H54 (cell line): ENCODE data around the gene ARHGEF12.
A peak's percentile ranks its signal among the peaks of the same experiment; 100 is the strongest.
"Not testable (repeated sequence)": the region's sequence is repeated elsewhere in the genome, so short reads cannot be mapped to it uniquely, and the experiment has no call there.

Experiments used
- DNase-seq: peaks from one replicate; pipeline ENCODE4 v3.0.0; 2011; ENCODE audit warnings: low spot score, mixed read lengths; ENCODE audit not compliant: insufficient read length
- FAIRE-seq: peaks from 3 replicates; lab custom pipeline; 2011; peaks lifted over from hg19 to GRCh38; lab: Jason Lieb, UNC
- POLR2A ChIP-seq: IDR thresholded peaks from 2 replicates; pipeline ENCODE4 v1.6.1; 2011; ENCODE audit warnings: low read depth, mild to moderate bottlenecking, low read length

Gene ARHGEF12

DNA sequence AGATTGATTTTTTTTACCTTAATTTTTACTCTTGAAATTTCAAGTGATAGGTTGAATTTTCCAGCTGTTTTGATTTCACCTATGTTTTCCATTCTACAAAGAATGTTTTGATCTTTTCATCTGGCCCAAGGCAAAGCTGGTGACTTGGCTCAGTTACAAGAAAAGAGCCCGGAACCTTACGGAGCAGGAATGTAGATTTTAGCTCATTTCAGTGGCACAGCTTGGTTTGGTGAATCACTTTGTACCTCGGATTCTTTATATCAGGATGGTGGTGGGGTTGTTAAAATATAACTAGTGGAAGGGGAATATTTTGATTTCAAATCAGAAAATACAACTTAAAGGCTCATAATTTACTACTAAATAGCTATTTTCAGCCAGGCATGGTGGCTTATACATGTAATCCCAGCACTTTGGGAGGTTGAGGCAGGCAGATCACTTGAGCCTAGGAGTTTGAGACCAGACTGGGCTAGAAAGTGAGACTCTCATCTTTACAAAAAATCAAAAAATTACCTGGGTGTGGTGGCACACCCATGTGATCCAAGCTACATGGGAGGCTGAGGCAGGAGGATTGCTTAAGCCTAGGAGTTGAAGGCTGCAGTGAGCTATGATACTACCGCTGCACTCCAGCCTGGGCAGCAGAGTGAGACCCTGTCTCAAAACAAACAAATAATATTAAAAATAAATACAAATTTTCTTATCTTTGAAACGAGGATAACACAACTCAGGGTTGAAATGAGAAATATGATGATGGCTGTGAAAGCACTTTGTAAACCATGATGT lies 166.0 kb downstream of the ARHGEF12 start:
- no peak for TF ChIP-seq POLR2A
- DNase-seq (no peak), FAIRE-seq (no peak)

DNA sequence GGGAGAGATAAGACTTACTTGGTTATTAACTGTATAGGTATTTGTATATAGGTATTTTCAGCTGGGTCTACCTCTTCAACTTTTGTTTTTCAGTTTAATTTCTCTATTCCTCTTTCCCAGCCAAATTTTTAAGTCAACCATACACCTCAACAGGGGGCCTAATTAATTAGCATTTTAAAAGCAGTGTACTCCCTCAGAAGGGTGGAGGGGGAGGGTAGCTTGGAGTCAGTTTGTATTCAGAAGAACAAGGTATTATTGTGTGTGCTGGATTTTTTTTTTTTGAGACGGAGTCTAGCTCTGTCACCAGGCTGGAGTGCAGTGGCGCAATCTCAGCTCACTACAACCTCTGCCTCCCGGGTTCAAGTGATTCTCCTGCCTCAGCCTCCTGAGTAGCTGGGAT lies 167.3 kb downstream of the ARHGEF12 start:
- DNase-seq, FAIRE-seq: not testable (repeated sequence)

DNA sequence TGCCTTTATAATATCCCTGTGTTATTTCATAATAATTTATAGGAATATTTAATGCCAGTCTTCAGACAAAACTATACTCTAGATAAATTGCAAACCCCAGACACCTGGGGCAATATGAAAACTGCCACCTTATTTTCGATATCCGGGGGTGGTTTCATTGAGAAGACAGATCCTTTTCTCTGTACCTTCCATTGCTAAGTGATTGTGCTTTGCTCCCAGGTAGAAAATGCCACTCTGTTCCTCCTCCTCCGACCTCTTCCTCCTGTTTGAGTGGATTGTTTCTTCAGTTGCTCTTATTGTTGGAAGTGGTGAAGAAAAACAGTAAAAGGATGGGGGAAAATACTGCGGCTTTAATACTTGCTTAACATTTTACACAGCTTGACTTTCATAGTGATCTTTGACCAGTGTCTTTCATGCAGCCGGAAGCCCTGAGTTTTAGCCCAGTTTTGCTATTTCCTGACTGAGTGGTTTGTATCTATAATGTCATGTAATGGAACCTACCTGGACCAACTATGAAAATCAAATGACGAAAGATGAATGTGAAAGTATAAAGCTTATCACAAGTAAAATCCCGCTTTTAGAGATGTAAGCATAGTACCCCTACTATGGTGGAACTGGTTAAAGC lies 169.7 kb downstream of the ARHGEF12 start:
- DNase-seq (no peak), FAIRE-seq (no peak)

DNA sequence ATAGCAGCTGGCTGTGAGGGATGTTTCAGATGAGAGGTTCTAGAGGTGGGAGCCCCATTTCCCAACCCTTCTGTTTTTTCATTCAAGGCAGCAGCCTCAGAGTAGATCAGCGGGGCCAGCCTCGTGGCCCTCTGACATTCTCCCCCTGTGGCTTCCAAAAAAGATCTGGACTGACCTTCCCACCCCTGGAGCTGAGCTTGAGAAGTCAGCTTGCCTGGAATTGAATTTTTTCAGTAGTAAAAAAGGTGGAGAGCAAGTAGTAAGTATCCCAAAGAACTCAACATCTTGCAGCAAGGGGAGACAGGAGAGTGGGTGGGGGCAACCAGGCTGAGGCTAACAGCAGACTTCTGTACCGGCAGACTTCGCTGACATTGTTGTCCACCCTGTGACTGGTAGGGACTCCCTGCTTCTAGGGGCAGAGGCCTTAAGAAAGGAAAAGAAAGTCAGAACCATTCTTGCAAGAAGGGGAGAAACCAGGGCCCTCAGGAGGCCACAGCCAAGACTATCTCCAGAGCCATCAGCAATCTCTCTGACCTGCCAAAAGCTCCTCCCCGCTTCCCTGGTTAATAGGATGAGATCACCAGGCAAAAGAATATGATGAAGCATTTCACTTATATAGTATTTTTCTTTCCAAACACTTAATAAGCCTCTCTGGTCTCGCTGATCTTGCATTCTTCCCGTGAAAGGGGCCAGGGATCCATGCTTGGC lies 173.3 kb downstream of the ARHGEF12 start:
- no peak for TF ChIP-seq POLR2A
- DNase-seq (no peak), FAIRE-seq (no peak)

More for the DNA sequence above, 169.7 kb downstream of the ARHGEF12 start:
- no peak for TF ChIP-seq POLR2A

DNA sequence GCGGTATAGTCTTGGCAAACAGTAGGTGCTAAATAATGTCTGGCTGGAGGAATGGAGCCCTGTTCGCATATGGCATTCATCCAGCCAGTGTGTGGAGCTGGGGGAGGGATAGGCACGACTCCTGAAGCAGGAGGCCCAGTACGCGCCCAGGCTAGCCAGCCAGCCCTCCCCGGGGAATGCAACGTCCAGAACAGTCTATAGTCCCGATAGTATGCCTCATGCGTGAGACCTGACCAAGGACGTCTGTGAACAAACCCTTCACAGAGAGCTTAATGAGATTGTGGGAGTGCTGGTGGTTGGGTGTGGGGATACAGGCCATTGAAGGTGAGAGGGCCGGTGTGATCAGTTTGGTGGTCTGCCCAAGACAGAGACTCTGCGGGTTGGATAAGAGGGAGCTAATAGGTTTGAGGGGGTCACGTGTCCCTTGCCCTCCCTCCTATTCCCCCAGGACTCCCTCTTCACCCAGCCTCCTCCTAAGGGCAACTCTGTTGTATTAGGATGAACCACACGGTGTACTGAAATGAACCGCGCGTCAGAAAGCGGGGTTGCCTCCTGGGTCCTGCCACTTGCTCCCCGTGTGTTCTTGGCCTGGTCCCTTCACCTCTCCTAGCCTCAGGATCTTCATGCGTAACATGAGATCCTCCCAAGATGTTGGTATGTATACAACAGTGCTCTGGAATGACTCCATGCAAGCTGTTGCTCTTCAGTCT lies 174.3 kb downstream of the ARHGEF12 start:
- TF ChIP-seq POLR2A, result no peak
- DNase-seq, result no peak

DNA sequence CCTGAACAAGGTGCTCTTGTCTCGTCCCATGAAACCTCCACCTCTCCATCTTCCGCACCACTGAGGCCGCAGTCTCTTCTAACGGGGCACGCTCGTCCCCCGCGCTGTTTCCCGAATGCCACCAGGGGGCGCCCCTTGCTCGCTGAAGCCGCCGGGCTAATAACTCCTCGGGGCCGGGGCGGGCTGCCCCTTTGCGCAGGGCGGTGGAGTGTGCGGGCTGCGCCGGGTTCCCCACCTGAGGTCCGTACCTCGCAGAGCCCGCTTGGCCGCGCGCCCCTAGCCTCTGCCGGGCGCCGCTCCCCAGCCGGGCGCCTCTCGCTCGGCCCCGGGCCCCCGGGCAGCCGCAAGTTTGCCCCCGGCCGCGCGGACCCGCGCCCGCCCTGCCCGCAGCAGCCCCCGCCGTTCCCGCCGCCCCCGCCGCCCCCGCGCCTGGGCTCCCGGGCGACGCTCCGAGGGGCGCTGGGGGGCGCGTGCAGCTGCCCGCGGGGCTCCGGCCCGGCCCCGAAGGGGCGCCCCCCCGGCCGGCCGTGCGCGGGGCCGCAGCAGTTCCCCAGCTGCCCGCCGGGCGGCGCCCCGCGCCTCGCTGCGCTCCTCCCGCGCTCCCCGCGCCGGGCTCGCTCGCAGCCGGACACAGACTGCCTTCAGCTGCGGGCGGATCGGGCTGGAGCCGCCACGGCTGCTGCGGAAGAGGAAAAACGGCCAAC lies 175.1 kb downstream of the ARHGEF12 start, which contains the start of gene GRIK4:
TSS of gene GRIK4 (plus strand) at position 633 of the 704 bp plus-strand sequence. CDS start 148,571 bp downstream, outside the sequence.
- FAIRE-seq (no peak), DNase-seq (peak; percentile 78)
- TF ChIP-seq POLR2A, result no peak

More for the DNA sequence above, 174.3 kb downstream of the ARHGEF12 start:
- FAIRE-seq, result no peak

DNA sequence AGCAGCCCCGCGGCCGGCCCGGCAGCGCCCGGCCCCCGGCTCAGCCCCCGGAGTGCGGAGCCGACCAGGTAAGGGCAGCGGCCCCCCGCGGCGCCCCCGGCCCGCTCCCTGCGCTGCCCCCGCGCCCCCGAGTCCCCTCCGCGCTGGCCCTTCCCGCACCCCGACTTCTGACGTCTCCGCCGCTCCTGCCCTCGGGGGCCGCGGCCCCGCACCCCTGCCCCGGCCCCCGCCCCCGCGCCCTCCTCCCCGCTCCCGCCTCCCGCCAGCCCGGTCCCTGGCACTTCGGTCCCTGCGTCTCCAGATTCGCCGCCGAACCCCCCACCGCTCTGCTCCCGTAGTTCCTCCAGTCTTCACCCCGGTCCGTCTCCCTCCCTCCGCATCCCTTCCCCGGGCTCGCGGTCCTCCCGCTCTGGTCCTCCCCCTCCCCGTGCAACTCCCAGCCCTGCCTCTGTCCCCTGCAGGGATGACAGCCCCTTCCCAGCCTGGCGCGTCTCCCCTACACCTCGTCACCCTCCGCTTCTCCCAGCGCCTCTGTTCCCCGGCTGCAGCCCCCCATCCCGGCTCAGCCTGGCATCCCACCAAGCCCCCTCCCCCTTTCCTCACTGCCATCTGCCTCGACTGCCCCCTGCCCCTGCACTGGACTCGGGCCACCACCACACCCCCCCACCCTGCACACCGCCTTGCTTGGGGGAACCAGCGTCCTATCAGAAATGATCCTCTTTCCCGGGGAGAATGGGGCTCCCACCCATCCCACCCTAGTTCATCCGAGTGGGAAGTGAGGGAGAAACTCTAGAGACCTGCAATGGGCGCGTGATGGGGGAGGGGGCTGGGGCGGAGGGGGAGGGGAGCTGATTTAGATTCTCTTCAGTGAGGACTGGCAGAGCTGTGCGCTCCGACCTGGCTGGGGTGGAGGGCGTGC lies 175.9 kb downstream of the ARHGEF12 start:
- FAIRE-seq, result no peak
- no peak for TF ChIP-seq POLR2A

DNA sequence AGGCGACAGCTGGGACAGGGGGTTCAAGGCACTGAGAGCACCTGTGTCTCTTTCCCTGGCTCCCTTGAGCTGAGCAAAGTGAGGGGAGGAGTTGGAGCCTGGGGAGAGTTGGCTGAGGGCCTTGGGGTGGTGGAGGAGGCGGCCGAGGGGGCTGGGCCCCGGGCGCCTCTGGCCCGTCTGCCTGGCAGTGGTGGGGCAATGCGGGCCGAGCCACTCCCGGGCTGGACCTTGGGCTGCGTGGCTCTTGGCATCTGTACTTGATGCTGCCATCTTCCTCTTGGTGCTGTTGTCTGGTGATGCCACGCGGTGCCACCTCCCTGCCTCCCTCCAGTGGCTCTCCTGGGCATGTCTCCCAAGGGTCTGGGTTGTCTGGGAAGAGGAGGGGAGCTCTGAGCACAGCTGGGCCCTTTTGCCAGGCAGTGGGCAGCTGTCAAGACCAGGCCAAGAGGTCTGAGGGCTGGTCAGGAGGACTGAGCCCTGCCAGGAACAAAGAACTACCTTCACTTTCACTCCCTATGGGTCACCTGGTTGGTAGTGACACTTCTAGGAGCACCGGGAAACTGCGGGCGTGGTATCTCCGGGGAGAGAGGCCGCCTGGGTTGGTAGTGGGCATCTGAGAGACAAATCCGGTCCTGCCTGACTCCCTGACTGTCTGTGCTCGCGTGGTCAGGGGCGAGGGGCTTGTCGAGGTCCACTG lies 176.7 kb downstream of the ARHGEF12 start:
- FAIRE-seq (no peak), DNase-seq (no peak)
- no peak for TF ChIP-seq POLR2A

More for the DNA sequence above, 175.9 kb downstream of the ARHGEF12 start:
- DNase-seq, result no peak

DNA sequence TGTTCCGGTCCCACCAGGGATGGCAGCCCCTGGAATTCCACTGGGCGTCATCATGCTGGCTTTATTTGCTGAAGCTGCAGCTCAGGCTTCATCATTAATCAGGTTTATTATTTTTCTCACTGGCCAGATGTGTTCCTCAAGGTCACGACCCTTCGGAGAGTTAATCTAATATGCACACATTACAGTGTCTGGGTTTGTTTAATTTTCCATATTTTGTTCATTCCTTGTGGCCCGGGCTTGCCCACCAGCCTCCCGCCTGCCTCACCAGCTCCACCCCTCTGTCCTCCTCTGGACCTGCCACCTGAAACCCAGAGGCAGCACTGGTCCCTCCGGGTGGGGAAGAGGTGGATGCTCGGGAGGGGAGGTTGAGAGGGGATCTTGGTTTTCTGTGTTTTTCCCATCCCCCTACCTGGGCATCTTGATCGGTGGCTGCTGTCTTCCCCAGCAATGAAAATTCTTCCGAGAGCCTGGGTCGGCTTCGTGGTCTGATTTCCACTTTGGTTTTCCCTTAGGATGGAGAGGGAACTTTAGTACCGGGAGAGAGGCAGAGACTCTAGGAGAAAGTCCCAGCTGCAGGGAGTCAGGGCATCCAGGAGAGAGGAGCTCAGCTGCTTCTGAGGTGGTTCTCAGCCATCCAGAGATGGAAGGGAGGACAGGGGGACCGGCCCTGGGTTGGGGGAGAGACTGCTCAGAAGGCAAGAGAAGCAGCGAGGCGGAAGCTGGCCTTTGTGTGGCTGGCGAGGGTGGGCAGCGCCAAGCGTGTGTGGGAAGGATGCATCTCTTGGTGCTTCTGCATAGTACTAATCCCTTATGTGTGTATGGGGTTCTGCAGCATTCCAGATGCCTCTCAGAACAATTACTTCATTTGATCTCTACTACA lies 177.5 kb downstream of the ARHGEF12 start:
- FAIRE-seq (no peak), DNase-seq (no peak)
- TF ChIP-seq POLR2A, result no peak

DNA sequence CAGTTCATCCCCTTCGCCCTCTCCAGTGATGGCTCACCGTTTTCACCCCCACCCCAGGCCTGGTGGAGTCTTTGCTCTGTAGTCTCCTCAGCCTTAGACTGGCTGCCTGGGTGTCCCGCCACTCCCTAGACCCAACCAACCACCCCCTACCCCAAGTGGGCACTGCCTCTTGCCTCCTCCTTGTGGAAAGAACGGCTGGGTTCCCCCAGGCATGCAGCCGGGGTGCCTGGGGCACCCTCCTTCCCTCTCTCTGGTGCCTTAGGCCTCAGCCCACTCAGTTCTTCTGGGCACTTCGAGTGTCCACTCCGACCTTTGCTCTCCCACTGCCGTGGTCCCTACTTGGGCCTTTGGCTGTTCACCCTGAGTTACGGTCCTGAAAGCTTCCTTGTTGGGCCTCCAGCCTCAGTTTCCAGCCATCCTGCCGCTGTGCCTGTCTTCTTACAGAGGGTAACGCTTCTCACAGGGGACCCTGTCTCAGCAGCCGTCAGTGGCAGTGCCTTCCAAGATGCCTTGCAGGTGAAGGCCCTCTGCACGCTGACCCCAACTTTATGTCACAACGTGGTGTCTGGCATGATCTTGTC lies 178.4 kb downstream of the ARHGEF12 start:
- no peak for TF ChIP-seq POLR2A
- DNase-seq (no peak), FAIRE-seq (no peak)
